Osteocyte (in vitro differentiated cells): Measurements from ENCODE around the gene ATF4. TPM values are rescaled to one million over a fixed set of nuclear protein-coding genes. Genes with fewer than 3 reads are reported as not detected.

Experiments used
- DNase-seq: peaks from one replicate; pipeline ENCODE4 v3.0.0; 2021; ENCODE audit warnings: mixed read lengths; ENCODE audit not compliant: unreplicated experiment; ENCODE audit errors: extremely low spot score
- H3K27ac Mint-ChIP-seq: one replicate; pipeline ENCODE4 v1.8.0; 2021; ENCODE audit warnings: mild to moderate bottlenecking, mixed read lengths; ENCODE audit not compliant: unreplicated experiment
- H3K27me3 Mint-ChIP-seq: one replicate; pipeline ENCODE4 v1.8.0; 2021; ENCODE audit warnings: mixed read lengths; ENCODE audit not compliant: unreplicated experiment
- H3K36me3 Mint-ChIP-seq: one replicate; pipeline ENCODE4 v1.8.0; 2021; ENCODE audit warnings: mixed read lengths; ENCODE audit not compliant: unreplicated experiment
- H3K4me1 Mint-ChIP-seq: one replicate; pipeline ENCODE4 v1.8.0; 2021; ENCODE audit warnings: mixed read lengths; ENCODE audit not compliant: unreplicated experiment
- H3K4me3 Mint-ChIP-seq: one replicate; pipeline ENCODE4 v1.8.0; 2021; ENCODE audit warnings: mild to moderate bottlenecking, moderate library complexity, mixed read lengths; ENCODE audit not compliant: unreplicated experiment
- H3K9me3 Mint-ChIP-seq: one replicate; pipeline ENCODE4 v1.8.0; 2021; ENCODE audit warnings: mixed read lengths; ENCODE audit not compliant: unreplicated experiment
- CTCF ChIP-seq: fragments of 200-600 bp; sonication (generic); IDR thresholded peaks from 2 replicates; pipeline ENCODE4 v1.5.0; 2021; ENCODE audit warnings: antibody characterized with exemption, mild to moderate bottlenecking, moderate library complexity
- total RNA-seq: library from RNA; stranded (reverse); gene quantifications from 2 replicates; pipeline ENCODE4 v1.2.1, GENCODE V29; 2021

Gene ATF4
- total RNA-seq, 1 donor from 2014 or later: 408 TPM

DNA sequence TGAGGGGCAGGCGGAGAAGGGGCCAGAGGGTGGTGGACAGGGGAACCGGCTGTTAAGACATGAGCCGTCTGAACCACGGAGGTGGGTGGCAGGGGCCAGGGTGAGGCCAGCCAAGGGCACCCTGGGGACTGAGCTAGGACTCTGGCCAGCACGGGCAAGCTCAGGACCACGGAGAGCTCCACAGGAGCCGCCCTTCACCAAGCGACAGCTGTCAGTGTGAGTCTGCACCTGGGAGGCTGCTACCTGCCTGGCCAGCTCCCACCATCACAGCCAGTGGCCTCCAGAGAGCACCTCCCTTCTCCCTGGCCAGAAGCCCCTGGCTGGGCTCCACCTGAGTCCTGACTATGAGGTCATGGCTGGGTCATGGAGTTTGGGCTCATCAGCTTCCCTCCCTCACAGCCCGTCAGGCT, 41.9 kb upstream of the ATF4 start:
- H3K4me3 Mint-ChIP-seq: no peak overlapping the region
- no peaks in the 10 kb centered on the region for H3K36me3 Mint-ChIP-seq
- no peak for TF ChIP-seq CTCF
- H3K27ac Mint-ChIP-seq: no peak overlapping the region
- H3K9me3 Mint-ChIP-seq: no peaks in the 10 kb centered on the region
- no peaks in the 10 kb centered on the region for H3K27me3 Mint-ChIP-seq
- H3K4me1 Mint-ChIP-seq: peaks cover 26% of the 10 kb centered on the region
- DNase-seq: no peak

- Mint-ChIP-seq H3K9me3 (no peaks in the 10 kb centered on the region), H3K4me3 (no peak overlapping the region), H3K36me3 (no peaks in the 10 kb centered on the region), H3K4me1 (peaks cover 19% of the 10 kb centered on the region), H3K27ac (no peak overlapping the region), H3K27me3 (no peaks in the 10 kb centered on the region)
- no peak for DNase-seq
- no peak for TF ChIP-seq CTCF
Observed at GRCh38 chr22:39479254-39479653, 41.1 kb upstream of the ATF4 start.

- DNase-seq: no peak
- no peaks in the 10 kb centered on the region for H3K36me3 Mint-ChIP-seq
Observed at GRCh38 chr22:39480557-39480956, 39.8 kb upstream of the ATF4 start.

DNA sequence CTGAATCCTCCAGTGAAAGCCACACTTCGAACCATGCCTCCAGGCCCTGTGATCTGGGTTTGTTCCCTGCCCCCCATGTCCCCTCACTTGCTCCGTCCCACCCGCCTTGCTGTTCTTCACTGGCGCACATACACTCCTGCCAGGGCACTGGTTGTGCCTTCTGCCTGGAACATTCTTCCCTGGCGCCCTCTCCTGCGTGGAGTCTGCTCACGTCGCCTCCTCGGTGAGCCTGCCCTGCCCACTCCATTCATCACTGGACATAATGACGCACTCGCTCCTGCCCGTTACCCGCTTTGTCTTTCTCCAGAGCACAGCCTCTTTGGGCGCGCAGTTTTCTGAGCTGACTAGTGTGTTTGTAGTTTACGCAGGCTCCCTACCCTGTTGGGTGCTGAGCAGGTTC, 39.3 kb upstream of the ATF4 start:
- Mint-ChIP-seq H3K9me3 (no peaks in the 10 kb centered on the region), H3K27ac (no peak overlapping the region), H3K4me1 (peaks cover under 1% of the 10 kb centered on the region), H3K27me3 (no peaks in the 10 kb centered on the region), H3K36me3 (no peaks in the 10 kb centered on the region), H3K4me3 (no peak overlapping the region)
- TF ChIP-seq CTCF: no peak
- no peak for DNase-seq

More at GRCh38 chr22:39480557-39480956, 39.8 kb upstream of the ATF4 start:
- H3K4me1 Mint-ChIP-seq: peaks cover 6% of the 10 kb centered on the region
- TF ChIP-seq CTCF: no peak
- H3K9me3 Mint-ChIP-seq: no peaks in the 10 kb centered on the region
- no peak overlapping the region for H3K4me3 Mint-ChIP-seq
- H3K27ac Mint-ChIP-seq: no peak overlapping the region
- H3K27me3 Mint-ChIP-seq: no peaks in the 10 kb centered on the region

GRCh38 chr22:39481595-39481994, 38.8 kb upstream of the ATF4 start:
- TF ChIP-seq CTCF: no peak
- no peak for DNase-seq
- Mint-ChIP-seq H3K27ac (no peak overlapping the region), H3K9me3 (no peaks in the 10 kb centered on the region), H3K4me1 (no peaks in the 10 kb centered on the region), H3K27me3 (no peaks in the 10 kb centered on the region), H3K36me3 (no peaks in the 10 kb centered on the region), H3K4me3 (no peak overlapping the region)
